Fibroblast of the conjunctiva (primary cell): Measurements from ENCODE around the gene TPM1.

Source experiments
- DNase-seq: peaks from one replicate; pipeline ENCODE4 v3.0.0-alpha.2; 2010; ENCODE audit warnings: low read depth

The TPM1 gene

GRCh38 chr15:63016234-63016633 lies 26.3 kb upstream of the TPM1 start:
- no peak for DNase-seq

GRCh38 chr15:63018639-63019038 lies 23.9 kb upstream of the TPM1 start:
- DNase-seq = peak; percentile 64

DNA sequence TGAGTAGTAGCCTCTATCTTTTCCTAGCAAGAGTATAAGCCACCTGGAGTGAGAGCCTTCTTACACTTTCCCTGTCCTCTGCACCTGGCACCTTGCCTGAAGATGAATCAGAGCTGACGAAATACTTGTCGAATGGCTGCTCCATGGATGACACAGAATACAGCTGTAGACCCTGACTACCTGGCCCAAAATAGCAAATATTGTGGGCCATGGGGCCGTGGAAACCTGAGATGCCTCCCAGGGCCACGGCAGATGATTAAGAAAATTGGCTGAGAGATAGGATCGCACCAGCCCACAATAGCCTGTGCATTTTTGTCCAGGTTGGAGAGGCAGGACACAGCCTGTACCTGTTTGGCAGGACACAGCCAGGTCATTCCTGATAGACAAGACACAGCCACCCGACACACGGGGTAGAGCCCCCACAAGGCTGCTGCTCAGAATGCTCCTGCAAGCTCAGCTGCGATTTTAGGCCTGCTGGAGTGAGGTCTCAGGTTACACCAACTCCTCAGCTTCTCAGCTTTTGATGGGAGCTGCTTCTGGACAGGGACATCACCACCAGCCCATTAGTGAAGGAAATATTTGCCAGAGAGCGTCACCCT lies 22.9 kb upstream of the TPM1 start:
- DNase-seq = peak; percentile 75

GRCh38 chr15:63020128-63020527 lies 22.4 kb upstream of the TPM1 start:
- no peak for DNase-seq

- no peak for DNase-seq
Observed at GRCh38 chr15:63020759-63021430, 21.7 kb upstream of the TPM1 start.

- no peak for DNase-seq
Observed at GRCh38 chr15:63022181-63022580, 20.4 kb upstream of the TPM1 start.

DNA sequence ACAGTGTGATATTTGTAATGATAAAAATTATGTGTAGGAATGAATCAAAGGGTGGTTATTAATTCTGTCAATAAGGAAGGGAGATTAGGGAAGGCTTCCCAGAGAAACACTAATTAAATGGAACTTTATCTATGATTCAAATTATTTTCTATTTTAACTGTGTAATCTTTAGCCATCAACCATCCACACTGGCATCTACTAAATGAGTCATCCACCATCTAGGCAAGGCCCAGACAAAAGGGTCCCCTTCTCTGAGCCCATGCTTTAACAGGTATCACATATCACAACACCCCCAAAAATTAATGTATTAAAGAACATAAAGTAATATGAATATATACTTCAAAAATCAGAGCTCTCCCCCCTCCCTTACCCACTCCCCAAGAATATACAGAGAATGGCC lies 19.9 kb upstream of the TPM1 start:
- no peak for DNase-seq

GRCh38 chr15:63023351-63023945 lies 19.1 kb upstream of the TPM1 start:
- no peak for DNase-seq

GRCh38 chr15:63025460-63025859 lies 17.1 kb upstream of the TPM1 start:
- no peak for DNase-seq

GRCh38 chr15:63027646-63028045 lies 14.9 kb upstream of the TPM1 start:
- DNase-seq = no peak

- DNase-seq = no peak
Observed at GRCh38 chr15:63028442-63029110, 14.0 kb upstream of the TPM1 start.

- no peak for DNase-seq
Observed at GRCh38 chr15:63029676-63030075, 12.9 kb upstream of the TPM1 start.

GRCh38 chr15:63030101-63030551 lies 12.4 kb upstream of the TPM1 start:
- no peak for DNase-seq

DNA sequence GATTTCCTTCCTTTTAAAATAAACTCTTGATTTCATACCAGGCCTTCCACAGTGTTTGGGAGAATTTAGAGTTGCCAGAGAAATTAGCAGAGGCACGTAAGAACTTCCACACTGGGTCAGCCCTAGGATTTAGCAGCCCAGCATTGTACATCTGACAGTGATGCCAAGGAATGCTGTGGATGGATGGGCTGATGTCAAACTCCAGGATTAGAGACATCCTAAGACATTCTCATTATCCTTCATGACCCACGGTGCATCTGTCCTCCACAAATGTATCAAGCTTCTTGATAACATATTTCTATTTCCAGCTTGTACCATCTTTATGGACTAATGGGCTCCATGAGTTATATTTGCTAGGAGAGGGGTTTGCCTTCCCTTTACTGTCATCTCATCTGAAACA lies 8.0 kb upstream of the TPM1 start:
- no peak for DNase-seq

DNA sequence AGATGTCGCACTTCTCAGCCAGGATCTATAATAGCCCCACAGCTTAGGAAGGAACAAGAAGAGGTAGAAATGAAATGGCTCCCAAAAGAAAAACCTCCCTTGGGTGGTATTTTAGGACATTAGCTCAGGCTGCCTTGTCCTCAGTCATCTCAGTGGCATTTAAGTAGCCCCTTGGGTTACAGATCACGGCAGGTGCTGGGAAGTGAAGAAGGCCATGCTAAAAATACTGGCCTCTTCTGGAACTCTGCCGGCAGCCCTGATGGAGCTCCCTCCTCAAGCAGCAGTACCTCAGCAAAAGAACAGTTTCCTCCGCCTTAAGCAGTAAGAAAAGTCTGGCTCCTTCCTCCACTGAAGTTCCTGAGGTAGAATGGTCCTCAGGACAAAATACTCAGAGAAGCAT lies 7.3 kb upstream of the TPM1 start:
- no peak for DNase-seq

DNA sequence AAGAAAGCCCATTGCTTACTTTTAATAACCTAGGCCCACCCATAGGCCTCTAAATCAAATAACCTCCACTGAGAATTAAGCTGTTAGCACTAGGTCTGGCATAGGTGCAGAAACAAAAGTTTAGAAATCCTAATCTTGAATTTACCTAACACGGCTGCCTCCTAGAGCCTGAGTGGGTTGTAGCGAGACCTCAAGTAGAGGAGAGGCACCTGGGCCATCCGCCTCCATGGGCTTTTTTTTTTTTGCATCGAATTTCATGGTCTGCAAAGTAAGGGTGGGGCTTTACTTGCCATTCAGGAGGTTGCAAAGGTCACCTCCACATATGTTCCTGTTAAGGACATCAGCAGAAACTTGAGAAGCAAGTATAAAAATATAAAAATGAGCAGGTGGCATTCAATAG lies 6.6 kb upstream of the TPM1 start:
- no peak for DNase-seq

GRCh38 chr15:63037976-63038720 lies 4.4 kb upstream of the TPM1 start:
- DNase-seq = no peak

- DNase-seq = no peak
Observed at GRCh38 chr15:63038926-63039673, 3.4 kb upstream of the TPM1 start.

- no peak for DNase-seq
Observed at GRCh38 chr15:63039811-63040210, 2.7 kb upstream of the TPM1 start.

DNA sequence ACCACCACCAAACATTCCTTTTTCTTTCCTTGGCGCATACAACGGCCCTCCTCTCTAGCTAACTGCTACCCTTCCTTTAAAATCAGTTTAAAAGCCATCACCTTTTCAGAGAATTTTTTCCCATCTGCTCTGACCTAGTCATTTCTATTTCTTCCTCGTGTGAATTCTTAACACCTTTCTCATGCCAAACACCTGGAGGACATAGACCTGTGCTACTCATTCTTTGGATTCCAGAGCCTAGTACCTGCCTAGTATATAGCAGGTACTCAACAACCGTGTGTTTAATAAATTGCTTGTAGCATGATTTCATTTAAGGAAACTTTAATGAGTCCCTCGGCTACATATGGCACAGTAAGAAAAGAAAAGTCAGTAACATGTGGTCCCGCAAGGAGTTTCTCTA lies 2.0 kb upstream of the TPM1 start:
- DNase-seq = no peak

GRCh38 chr15:63040954-63041353 lies 1.6 kb upstream of the TPM1 start:
- no peak for DNase-seq
